Ramos (cell line): Measurements from ENCODE around the gene UBE2H.
"Not testable (repeated sequence)": the region's sequence is repeated elsewhere in the genome, so short reads cannot be mapped to it uniquely, and the experiment has no call there.

Experiments used
- in situ Hi-C: fragments of 300-500 bp; cut with MboI; formaldehyde crosslinking; loops from one replicate; pipeline ENCODE4 v1.14.3; 2022; ENCODE audit warnings: low sequenced_read_pairs; ENCODE audit not compliant: unreplicated experiment

The UBE2H gene

DNA sequence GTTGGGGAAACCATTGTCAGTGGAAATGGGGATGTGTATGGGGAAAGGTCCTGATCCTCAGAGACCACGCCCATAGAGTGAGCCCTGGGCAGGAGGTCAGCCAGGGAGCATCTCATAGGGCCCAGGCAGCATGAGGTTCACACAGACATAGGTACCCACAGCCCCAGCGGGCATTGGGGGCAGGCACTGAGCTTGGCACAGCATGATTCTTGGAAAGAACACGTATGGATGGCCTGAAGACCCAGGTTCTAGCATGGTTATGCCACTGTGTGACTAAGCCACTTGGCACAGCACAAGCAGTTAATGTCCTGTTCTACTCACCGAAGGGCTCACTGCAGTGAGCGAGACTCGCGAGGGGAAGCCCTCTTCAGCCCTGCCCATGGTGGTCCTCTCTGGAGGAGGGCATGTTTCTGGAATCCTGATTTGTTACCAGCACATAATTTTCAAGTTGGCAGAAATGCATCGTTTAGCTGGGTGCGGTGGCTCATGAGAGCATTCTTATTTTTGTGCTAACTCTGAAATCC, 125.2 kb downstream of the UBE2H start:
- in situ Hi-C loops, result loop anchor here (5.0 kb wide), 2 partner anchors 160 to 185 kb away; no protein-coding TSS in a partner anchor

DNA sequence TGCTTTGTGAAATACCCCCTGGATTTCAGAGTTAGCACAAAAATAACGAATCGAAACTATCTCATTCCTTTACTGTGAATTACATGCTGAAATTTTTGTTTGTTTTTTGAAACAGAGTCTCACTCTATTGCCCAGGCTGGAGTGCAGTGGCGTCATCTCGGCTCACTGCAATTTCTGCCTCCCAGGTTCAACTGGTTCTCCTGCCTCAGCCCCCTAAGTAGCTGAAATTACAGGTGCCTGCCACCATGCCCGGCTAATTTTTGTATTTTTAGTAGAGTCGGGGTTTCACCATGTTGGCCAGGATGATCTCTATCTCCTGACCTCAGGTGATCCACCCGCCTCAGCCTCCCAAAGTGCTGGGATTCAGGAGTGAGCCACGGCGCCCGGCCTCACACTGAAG, 125.9 kb downstream of the UBE2H start:
- in situ Hi-C loops, result loop anchor here (5.0 kb wide), 2 partner anchors 160 to 185 kb away; no protein-coding TSS in a partner anchor

DNA sequence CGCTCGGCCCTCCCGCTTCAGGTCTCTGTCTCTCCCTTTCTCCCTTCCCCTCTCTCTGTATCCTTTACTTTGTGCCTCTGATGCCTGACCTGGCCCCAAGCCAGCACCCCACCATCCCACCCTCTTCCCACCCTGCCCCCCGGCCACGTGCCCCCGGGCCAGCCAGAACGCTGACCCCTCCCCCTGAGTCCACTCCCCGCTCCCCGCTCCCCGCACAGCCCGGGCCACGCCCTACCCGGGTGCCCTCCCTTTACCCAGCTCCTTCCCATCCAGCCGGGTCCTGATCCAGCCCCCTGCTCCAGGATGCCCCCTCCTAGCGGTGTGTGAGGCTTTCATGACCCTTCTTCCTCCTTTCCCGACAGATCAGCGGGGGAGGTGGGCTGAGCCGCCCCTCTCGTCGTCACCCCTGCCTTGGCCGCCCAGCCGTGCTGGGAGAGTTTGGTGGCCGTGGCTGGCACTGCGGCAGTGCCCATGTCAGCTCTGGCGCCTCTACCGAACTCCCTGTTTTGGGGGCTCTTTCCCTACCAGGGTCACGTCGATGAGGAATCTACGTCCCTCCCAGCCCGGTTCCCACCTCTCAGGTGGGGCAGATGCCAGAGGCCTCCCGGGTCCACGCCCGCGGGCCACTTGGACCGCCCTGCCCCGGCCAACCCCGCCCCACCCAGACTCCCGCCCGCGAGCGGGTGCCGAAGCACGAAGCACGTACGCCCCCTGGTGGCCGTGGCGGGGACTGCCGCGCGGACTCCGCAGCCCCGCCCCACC, 127.4 kb downstream of the UBE2H start:
- in situ Hi-C loops, result loop anchor here (5.0 kb wide), 2 partner anchors 158 to 187 kb away; no protein-coding TSS in a partner anchor

DNA sequence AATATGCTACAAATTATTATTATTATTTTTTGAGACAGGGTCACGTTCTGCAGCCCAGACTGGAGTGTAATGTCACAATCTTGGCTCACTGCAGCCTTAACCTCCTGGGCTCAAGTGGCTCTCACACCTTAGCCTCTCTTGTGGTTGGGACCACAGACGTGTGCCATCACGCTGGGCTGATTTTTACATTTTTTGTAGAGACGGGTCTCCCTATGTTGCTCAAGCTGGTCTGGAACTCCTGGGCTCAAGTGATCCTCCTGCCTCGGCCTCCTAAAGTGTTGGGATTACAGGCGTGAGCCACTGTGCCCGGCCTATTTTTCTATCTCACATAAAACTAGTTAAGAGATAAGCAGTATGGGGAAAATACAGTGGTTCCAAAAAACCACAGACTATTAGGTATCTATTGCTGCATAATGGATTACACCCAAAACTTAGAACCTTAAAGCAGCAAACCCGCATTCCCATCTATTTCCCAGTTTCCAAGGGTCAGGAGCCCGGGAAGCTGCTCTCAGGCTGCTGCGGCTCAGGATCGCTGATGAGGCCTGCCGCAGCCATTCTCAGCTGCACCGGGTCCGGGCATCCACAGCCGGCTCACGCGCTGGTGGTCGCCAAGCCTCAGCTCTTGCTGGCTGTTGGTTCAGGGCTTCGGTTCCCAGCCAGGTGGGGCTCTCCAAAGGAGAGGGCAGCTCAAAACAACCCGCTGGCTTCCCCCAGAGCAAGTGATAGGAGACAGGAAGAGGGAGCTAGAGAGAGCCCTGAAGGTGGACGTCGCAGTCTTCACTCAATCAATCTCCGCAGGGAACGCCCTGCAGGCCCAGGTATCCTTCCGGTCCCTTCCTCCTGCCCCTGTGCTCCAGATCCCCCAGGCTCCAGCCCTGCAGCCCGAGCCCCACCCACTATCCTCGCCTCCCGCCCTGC, 128.2 kb downstream of the UBE2H start:
- in situ Hi-C loops, result loop anchor here (5.0 kb wide), 2 partner anchors 157 to 188 kb away; no protein-coding TSS in a partner anchor

DNA sequence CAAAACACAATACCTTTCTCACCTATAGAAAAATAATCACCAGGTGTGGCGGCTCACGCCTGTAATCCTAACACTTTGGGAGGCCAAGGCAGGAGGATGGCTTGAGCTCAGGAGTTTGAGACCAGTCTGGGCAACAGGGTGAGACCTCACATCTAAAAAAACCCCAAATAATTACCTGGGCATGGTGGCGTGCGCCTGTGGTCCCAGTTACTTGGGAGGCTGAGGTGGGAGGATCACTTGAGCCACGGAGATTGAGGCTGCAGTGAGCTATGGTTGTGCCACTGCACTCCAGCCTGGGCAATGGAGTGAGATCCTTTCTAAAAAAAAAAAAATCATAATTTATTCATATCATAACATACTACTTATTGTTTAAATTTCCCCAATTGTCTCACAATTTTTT, 129.6 kb downstream of the UBE2H start:
- in situ Hi-C loops, result not testable (repeated sequence)

DNA sequence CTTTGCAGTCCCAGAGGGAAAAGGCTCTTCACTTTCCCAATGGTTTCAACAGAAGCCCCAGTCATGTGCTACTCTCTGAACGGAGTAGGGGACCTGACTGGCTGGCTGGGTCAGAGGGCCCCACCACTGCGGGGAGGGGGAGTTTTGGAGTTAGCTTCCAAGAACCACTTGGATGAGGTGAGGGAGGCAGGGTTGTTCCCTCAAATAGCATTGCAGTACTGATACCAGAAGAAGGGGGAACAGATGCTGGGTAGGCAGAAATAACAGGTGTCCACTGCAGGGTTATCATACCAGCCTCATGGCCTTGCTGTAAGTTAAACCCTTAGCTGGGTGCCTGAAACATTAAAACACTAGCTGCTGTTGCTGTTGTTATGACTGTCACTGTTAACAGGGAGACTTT, 131.3 kb downstream of the UBE2H start:
- in situ Hi-C loops, result no loop called here

DNA sequence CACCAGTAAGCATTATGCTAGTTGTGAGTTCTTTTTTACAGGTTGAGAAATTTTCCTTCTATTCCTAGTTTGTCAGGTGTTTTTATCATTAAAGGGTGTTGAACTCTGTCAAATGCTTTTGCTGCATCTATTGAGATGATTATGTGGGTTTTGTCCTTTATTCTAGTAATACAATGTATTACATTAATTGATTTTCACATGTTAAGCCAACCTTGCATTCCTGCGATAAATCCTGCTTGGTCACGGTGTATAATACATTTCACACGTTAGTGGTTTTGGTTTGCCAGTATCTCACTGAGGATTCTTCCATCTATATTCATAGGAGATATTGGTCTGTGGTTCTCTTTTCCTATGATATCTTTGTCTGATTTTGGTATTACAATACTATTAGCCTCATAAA, 136.0 kb downstream of the UBE2H start:
- in situ Hi-C loops, result no loop called here

DNA sequence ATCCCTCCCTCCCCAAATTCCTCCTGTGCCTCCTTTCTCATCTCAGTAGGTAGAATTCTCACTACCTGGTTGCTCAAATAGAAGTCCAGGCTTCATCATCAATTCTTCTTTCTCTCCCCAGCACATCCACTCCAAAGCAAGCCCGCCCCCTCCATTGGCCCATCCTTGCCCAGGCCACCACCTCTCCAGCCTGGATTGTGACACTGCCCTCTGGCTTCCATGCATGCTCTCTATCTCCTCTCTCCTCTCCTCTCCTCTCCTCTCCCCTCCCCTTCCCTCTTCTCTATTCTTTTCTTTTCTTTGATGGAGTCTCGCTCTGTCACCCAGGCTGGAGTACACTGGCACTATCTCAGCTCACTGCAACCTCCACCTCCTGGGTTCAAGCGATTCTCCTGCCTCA, 144.9 kb downstream of the UBE2H start:
- in situ Hi-C loops, result no loop called here

DNA sequence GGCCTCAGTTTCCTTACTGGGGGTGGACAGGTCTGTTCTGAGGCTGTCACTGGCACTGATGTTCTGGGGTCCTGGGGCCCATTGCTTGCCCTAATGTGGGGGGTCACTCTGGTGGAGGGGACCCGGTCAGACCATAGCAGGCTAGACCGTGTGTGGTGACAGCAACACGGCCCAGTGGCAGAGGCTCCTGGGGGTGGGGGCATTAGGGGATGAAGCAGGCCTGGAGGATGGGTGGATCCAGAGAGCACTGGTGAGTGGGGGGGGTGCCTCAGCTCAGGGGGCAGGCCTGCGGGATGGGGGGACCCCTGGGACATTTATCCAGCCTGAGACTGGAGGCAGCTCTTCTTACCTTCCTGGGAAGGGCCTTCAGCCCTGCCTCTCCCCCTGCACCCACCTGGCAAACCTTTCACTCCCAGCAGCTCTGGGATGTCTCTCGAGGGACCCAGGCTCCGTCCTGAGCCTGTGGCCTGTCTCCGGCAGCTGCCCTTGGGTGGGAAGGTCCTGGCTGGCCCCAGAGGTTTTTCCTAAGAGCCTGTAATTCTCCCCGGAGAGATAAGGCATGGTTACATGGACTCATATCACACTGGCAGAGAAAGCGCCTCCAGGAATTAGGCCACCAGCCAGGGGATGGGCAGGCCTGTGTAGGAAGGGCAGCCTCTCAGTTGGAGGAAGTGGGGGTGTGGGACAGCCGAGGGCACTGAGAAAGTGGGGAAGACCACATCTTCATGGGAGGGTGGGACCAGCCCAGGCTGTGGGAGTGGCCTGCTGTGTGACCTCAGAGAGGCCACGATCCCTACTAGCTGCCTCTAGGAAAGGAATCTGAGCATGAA, 147.7 kb downstream of the UBE2H start:
- in situ Hi-C loops, result no loop called here

DNA sequence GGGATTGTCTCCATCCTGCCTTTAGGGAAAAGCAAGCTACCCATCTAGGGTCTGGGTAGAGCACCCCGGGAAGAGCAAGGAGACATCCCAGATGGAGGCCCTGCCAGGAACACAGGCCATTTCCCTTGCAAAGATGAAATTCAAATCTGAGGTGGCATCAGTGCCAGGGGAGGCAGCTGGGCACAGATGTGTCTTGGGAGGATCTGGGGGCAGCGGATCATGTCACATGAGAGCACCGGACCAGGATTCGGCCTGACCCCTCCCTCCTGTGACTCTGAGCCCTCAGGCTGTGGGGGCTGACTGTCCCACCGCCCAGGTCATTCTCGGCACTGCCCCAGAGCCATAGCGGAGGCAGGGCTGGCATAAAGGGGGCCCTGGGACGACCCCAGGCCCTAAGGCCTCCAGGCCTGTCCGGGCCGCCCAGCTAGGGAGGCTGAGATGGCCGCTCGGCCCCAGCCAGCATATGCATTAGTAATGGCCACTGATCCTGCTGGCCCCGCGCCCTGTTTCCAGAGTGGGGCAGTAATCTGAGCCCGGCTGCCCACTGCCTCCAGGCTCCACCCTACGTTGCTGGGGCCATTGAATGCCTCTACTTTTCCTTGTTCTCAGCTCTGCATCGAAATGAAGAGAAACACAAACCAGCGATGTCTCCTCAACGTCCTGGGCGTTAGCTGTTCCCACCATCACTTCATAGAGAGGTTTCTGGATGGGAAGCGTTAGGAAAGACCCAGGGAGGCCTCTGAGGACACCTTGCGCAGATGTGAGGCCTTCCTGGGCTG, 148.5 kb downstream of the UBE2H start:
- in situ Hi-C loops, result no loop called here

DNA sequence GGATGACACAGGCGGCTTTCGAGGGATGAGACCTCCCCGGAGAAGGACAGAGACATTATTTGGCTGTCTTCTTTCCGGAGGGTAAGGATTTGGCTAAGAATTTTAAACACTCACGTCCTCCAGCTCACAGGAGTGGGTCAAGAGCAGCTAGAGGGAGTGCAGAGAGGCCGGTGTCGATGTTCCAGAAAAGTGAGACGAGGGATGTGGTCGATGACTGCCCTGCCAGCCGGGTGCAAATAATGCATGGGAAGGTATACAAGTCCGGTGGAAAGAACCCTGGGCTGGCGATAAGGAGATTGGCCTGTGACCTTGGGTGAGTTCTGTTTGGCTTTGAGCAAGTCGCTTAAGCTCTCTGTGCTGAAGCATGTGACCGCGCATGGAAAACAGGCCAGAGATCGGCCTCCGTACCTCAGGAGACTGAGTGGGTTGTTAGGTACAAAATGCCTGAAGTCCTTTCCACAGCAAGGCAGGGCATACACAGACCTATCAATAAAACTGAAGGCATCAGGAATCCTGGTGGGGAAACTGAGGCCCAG, 149.1 kb downstream of the UBE2H start:
- in situ Hi-C loops, result no loop called here

DNA sequence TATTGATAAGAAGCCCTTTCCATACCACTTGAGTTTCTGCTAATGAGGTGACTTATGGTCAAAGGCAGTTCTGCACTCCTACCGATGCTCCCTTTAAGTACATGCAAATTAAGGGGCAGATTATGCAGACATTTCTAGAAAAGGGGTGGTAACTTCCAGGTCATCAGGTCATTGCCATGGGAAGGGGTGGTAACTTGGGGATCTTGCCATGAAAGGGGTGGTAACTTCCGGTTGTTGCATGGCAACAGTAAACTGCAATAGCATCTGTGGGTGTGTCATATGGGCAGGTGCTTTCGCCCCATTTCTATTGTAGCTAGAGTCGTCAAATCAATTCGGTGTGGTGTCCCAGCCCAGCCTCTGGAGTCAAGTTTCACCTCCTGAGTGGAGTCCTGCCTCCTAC, 150.9 kb downstream of the UBE2H start:
- in situ Hi-C loops, result no loop called here

DNA sequence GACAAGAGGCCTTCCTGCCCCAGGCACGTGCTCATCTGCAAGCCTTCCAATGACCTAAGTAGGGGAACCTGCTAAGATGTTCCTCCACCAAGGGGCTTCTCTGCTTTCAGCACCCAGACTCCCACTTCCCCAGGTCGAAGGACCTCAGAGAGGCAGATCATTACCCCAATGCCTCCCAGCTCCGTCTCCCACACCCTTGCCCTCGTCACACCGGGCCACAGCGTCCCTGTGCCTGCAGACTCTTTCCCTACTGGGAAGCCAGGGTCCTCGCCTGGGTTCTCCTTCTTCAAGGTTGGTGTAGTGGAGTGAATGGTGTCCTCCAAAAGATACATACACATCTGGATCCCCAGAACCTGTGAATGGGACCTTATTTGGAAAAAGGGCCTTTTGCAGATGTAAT, 151.9 kb downstream of the UBE2H start:
- in situ Hi-C loops, result no loop called here

DNA sequence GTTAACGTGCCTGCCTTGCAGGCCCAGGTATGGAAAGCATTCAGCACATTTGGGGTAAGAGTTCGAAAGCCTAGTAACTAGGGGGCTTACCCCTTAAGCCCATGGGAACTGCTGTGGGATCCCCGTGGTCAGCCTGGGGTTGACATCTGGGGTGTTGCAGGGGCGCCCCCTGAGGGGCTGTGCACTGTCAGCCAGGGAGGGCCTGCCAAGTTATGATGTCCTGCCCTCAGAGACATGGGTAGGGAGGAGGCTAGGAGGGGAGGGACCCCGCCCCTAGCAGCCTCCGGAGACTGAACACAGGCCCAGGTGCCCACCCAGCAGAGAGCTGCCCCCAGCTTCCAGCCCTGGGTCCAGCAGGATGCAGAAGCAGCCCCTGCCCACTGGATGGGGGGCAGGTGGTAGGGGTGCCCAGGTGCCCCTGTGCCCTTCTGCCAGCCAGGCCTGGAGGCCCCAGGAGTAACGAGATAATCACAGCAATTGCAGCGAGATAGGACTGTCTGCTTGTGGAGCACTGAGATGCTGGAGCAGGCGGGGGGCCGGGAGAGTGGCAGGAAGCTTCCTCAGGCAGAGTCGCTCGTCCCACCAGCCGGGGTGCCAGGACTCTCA, 153.3 kb downstream of the UBE2H start:
- in situ Hi-C loops, result no loop called here

DNA sequence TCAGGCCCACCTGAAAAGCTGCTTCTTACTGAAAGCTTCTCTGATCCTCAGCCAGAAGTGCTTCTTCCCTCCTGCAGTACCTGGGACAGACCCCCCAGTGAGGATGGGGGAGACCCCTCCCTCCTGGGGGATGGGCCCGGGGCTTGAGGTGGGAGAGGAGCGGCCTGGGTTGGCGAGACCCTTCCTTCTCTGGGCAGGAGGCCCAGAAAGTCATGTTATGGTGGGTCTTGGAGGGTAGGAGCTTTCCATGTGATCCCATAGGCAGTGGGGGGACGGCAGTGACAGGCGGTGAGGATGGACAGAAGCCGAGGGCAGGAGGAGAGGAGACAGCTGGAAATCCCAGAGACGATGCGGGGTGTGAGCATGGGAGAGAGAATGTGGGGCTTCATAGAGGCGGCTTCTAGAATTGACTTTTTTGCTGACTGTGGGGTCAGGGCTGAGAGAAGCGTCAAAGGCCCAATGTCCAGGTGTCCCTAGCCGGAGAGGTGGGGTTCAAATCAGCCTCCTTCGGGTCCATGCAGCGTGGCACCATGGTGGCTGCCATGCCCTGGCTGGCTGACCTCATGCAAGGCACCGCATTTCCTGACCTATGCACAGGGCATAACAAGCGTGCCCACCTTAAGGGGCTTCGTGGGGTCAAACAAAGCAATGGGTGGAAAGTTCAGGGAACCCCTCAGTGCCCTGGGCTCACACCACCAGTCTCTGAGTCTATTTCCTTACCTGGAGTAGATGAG, 154.0 kb downstream of the UBE2H start:
- in situ Hi-C loops, result no loop called here

DNA sequence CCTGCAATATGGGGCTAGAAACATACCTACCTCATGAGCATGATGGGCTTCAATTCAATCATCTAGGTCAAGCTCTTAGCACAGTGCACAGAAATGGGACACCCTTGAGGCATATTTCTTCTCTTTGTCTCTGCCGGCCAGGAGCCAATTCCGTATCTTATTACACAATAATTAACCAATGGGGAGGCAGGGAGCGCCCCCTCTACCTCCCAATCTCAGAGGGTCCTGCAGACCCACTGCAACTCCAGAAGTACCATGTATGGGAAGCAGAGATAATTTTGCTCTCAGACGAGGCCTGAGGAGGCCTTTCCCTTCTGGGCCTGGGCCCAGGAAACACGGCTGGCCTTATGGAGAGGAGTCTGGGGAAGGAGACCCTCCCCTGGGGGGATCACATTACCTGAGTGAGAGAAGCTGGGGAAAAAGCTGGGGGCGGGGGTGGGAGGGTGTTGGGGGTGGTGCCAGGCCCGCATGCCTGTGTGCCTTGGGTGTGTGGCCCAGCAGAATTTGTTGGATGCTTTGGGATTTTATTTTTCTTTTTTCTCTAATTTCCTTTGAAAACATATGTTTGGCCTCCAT, 155.5 kb downstream of the UBE2H start:
- in situ Hi-C loops, result no loop called here

DNA sequence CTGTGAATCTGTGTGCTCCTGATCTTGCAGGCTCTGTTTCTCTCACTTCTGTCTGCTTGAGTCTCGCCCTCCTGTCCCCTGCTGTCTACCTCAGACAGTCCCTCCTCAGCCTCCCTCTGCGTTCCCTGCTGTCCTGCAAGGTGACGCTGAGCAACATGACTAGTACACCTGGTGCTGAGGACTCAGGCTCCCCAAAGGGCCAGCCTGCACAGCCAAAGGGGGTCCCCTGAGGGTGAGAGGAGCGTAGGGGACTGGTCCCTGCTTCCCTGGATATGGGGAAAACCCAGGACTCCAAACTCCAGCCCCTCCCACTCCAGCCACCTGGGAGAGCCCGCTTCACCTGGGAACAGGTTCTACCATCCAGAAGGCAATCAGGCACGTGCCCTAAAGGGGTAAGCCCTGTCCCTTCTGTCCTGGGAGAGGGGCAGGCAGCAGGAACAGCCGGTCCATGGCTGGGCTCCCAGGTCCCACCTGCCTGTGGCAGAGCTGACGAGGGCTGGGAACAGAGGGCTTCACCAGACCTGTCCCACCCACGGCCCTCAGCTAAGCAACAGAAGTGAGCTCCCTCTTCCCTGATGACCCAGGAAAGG, 156.5 kb downstream of the UBE2H start:
- in situ Hi-C loops, result no loop called here
